GM12874 (cell line): ENCODE measurements around the gene DKK2.

Experiments
- TF ChIP-seq, protein P1 (sequence below): IDR thresholded peaks from 2 replicates; pipeline ENCODE4 v1.5.1; 2011; ENCODE audit warnings: low read depth, mild to moderate bottlenecking, control low read depth, low read length, moderate library complexity; ENCODE audit not compliant: insufficient read depth

DKK2 gene

DNA sequence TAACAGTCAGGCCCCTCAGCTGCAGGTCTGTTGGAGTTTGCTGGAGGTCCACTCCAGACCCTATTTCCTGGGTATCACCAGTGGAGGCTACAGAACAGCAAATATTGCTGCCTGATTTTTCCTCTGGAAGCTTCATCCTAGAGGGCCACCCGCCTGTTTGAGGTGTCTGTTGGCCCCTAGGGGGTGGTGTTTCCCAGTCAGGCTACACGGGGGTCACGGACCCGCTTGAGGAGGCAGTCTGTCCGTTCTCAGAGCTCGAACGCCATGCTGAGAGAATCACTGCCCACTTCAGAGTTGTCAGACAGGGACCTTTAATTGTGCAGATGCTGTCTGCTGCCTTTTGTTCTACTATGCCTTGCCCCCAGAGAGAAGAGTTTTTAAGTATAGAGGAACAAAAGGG is 160.8 kb downstream of the DKK2 start:
- TF ChIP-seq, protein P1, sequence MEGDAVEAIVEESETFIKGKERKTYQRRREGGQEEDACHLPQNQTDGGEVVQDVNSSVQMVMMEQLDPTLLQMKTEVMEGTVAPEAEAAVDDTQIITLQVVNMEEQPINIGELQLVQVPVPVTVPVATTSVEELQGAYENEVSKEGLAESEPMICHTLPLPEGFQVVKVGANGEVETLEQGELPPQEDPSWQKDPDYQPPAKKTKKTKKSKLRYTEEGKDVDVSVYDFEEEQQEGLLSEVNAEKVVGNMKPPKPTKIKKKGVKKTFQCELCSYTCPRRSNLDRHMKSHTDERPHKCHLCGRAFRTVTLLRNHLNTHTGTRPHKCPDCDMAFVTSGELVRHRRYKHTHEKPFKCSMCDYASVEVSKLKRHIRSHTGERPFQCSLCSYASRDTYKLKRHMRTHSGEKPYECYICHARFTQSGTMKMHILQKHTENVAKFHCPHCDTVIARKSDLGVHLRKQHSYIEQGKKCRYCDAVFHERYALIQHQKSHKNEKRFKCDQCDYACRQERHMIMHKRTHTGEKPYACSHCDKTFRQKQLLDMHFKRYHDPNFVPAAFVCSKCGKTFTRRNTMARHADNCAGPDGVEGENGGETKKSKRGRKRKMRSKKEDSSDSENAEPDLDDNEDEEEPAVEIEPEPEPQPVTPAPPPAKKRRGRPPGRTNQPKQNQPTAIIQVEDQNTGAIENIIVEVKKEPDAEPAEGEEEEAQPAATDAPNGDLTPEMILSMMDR: peak; percentile 5; the same call in 1 of the 2 replicates
